Thyroid gland (tissue), 4 donors: ENCODE measurements around the gene RYR3. TPM values are rescaled to one million over a fixed set of nuclear protein-coding genes. Genes with fewer than 3 reads are reported as not detected.

Experiments used
- DNase-seq, 2 donors: peaks; one replicate each; pipeline ENCODE4 v3.0.0-alpha.2; 2019
- H3K27ac ChIP-seq, 3 donors: fragments of 200-600 bp; sonication (generic); 1 replicate in 2 of 3; 2 replicates in 1 of 3; pipeline ENCODE4 v1.5.1; 2016 to 2019; ENCODE audit warnings: mild to moderate bottlenecking in 1 of 3, moderate library complexity in 1 of 3
- H3K27me3 ChIP-seq: fragments of 200-600 bp; sonication (generic); one replicate; pipeline ENCODE4 v1.5.1; 2019
- H3K36me3 ChIP-seq, 2 donors: fragments of 200-600 bp; sonication (generic); one replicate each; pipeline ENCODE4 v1.5.1; 2016 to 2019
- H3K4me1 ChIP-seq, 2 donors: fragments of 200-600 bp; sonication (generic); one replicate each; pipeline ENCODE4 v1.5.1; 2017 to 2019
- H3K4me3 ChIP-seq, 3 donors: fragments of 200-600 bp; sonication (generic); replicated peaks in 1 of 3; 1 replicate in 2 of 3; 2 replicates in 1 of 3; pipeline ENCODE4 v1.5.1; 2016; ENCODE audit warnings: mild to moderate bottlenecking in 1 of 3
- H3K9me3 ChIP-seq: fragments of 200-600 bp; sonication (generic); one replicate; pipeline ENCODE4 v1.5.1; 2017
- POLR2A ChIP-seq, 2 donors: fragments of 450-650 bp; IDR thresholded peaks; one replicate each; pipeline ENCODE4 v1.6.1; 2017; ENCODE audit warnings: antibody characterized with exemption in 2 of 2, mild to moderate bottlenecking in 2 of 2, moderate library complexity in 1 of 2
- WGBS, 2 donors: methylation state at CpG; one replicate each; pipeline ENCODE4 v1.1.5; 2017; 5-methylcytosine and 5-hydroxymethylcytosine counted together
- intact Hi-C: fragments of 100-400 bp; cut with DNase I; formaldehyde crosslinking; loops from one replicate; pipeline ENCODE4 v1.15.1; 2023
- total RNA-seq, 4 donors: library from RNA; depleted of rRNA; stranded (reverse); fragments of >200 nt; gene quantifications; one replicate each; pipeline ENCODE4 v1.2.3, GENCODE V29; 2016
- TF ChIP-seq, protein P1 (sequence below), 6 experiments: fragments of 200-600 bp in 3 of 6; fragments of 450-650 bp in 3 of 6; sonication (generic) in 3 of 6; IDR thresholded peaks; one replicate each; pipeline ENCODE4 v1.5.1; 2016 to 2019; ENCODE audit warnings: antibody characterized with exemption in 6 of 6, mild to moderate bottlenecking in 2 of 6, inconsistent platforms in 1 of 6, moderate library complexity in 1 of 6

Gene RYR3
- total RNA-seq, 4 donors from 2014 or later = 0.27 to 4.2 (median 0.34) TPM

DNA sequence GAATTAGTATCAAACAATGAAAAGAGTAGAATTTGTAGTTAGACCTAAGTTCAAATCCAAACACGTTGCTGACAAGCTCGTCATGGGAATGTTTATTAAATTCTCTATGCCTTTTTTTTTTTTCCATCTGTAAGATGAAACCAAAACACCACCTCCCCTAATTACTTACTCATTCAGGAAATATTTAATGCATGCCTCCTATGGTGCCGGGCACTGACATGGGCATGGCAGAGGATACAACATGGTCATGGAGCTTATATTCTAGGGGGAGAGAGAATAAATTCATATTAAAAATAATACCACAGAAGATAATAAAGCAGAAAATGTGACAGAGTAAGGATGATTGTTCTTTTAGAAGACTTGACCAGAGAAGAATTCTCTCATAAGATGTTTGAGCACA lies 215.8 kb downstream of the RYR3 start:
- intact Hi-C loops = no loop called here
- no peaks in the 10 kb centered on the region for H3K36me3 ChIP-seq
- TF ChIP-seq, protein P1, sequence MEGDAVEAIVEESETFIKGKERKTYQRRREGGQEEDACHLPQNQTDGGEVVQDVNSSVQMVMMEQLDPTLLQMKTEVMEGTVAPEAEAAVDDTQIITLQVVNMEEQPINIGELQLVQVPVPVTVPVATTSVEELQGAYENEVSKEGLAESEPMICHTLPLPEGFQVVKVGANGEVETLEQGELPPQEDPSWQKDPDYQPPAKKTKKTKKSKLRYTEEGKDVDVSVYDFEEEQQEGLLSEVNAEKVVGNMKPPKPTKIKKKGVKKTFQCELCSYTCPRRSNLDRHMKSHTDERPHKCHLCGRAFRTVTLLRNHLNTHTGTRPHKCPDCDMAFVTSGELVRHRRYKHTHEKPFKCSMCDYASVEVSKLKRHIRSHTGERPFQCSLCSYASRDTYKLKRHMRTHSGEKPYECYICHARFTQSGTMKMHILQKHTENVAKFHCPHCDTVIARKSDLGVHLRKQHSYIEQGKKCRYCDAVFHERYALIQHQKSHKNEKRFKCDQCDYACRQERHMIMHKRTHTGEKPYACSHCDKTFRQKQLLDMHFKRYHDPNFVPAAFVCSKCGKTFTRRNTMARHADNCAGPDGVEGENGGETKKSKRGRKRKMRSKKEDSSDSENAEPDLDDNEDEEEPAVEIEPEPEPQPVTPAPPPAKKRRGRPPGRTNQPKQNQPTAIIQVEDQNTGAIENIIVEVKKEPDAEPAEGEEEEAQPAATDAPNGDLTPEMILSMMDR (IDR thresholded peaks at IDR 0.05) = no peak
- TF ChIP-seq POLR2A (IDR thresholded peaks at IDR 0.05) = no peak
- no peak overlapping the region for H3K4me3 ChIP-seq
- no peaks in the 10 kb centered on the region for H3K9me3 ChIP-seq
- no peaks in the 10 kb centered on the region for H3K27me3 ChIP-seq
- H3K4me1 ChIP-seq = no peaks in the 10 kb centered on the region
- H3K27ac ChIP-seq = no peak overlapping the region
- WGBS, 2 donors = 85 to 87% methylated on average over 3 of the region's 3 CpGs
- no peak for DNase-seq

DNA sequence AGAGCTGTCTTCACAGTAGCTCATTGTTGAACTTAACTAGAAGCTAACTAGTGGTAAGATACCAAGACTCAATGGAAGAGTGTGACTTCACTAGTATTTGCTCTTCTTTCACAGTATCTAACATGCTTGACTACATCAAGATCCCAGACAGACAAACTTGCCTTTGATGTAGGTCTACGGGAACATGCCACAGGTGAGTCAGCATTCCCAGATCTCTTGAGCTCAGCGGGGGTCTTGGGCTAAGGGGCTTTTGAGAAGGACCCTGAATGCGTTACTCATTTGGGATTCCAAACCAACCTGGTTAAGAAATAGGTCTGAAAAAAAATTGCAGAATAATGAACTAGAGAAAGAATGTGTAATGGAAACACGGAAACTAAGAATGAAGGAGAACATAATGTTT lies 222.4 kb downstream of the RYR3 start:
- Histone ChIP-seq H3K27me3 (no peaks in the 10 kb centered on the region), H3K36me3 (no peaks in the 10 kb centered on the region), H3K27ac (no peak overlapping the region), H3K4me3 (no peak overlapping the region), H3K9me3 (no peaks in the 10 kb centered on the region), H3K4me1 (no peaks in the 10 kb centered on the region)
- WGBS, 2 donors = 84 to 91% methylated on average over 4 of the region's 4 CpGs
- no peak for DNase-seq
- intact Hi-C loops = no loop called here
- no peak for TF ChIP-seq POLR2A (IDR thresholded peaks at IDR 0.05)
- TF ChIP-seq, protein P1 (IDR thresholded peaks at IDR 0.05) = no peak

DNA sequence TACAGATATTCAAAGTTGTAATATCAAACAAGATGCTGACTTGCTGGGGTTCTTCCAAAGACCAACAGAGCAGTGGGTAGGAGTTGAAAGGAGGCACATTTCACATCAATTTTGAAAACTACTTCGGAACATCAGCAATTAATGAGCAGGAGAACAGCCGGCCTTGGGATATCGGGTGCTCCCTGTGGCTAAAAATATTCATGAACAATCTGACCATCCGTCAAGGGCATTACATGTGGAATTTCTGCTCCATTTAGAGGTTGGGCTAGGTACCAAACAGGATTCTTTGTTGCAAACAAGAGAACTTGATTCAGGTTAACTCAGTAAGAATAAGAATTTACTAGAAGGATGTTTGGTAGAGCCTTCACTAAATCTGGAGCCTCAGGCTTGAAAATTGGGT lies 223.9 kb downstream of the RYR3 start:
- no peaks in the 10 kb centered on the region for H3K27me3 ChIP-seq
- WGBS, 2 donors = 77 to 85% methylated on average over 4 of the region's 4 CpGs
- intact Hi-C loops = no loop called here
- no peaks in the 10 kb centered on the region for H3K4me1 ChIP-seq
- DNase-seq = no peak
- no peaks in the 10 kb centered on the region for H3K9me3 ChIP-seq
- no peaks in the 10 kb centered on the region for H3K36me3 ChIP-seq
- H3K4me3 ChIP-seq = no peak overlapping the region
- no peak overlapping the region for H3K27ac ChIP-seq
- no peak for TF ChIP-seq POLR2A (IDR thresholded peaks at IDR 0.05)
- TF ChIP-seq, protein P1 (IDR thresholded peaks at IDR 0.05) = no peak

DNA sequence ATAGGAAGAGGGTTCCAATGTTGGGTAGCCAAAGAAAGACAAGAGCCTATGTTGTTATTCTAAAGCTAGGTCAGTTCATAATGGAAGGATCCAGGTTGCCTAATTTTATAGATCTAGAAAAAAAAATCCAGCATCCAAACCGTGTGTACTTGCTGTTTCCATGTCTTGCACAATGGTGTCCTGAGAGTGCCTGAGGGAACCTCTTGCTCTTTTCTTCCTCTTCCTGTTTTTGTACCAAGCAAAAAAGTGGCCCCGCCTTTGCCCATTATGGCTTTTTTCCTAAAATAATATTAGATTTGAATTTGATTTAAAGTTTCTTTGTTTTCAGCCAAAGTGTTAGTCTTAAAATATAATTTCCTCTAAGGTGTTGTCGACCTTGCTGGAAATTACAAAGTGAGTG lies 224.4 kb downstream of the RYR3 start:
- TF ChIP-seq POLR2A (IDR thresholded peaks at IDR 0.05) = no peak
- TF ChIP-seq, protein P1 (IDR thresholded peaks at IDR 0.05) = no peak
- 65 to 72% methylated on average over 3 of the region's 3 CpGs for WGBS, 2 donors
- DNase-seq = no peak
- Histone ChIP-seq H3K4me3 (no peak overlapping the region), H3K4me1 (no peaks in the 10 kb centered on the region), H3K27me3 (no peaks in the 10 kb centered on the region), H3K27ac (no peak overlapping the region), H3K9me3 (no peaks in the 10 kb centered on the region), H3K36me3 (no peaks in the 10 kb centered on the region)
- intact Hi-C loops = no loop called here

DNA sequence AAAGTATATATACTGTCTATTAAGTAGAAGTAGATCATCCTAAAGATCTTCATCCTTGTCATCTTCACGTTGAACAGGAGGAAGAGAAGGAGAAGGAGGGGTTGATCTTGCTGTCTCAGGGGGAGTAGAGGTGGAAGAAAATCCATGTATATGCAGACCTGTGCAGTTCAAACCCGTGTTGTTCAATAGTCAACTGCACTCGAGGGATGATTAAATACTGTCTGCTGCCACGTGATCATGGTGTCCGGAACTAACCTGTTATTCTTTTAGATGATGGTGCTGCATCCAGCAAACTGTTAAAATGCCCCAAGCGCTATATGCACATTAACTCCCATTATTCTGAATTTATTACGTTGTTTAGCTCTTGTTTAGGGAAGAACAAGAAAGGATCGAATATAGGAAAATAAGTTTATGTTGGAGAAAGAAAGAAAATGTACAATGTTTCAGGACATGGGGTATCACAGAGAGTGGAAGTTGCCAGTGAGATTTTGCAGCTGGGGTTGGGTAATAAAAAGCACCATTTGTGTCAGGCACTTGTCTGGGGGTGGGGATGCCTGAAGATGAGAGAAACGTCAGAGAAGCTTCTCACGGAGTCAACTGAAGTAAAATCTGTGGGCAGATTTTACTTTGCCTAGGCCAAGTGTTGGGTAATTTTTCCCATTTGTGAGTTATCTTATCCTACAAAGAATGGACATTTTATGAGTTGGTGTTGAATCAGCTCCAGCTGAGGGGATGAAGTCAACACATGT lies 229.2 kb downstream of the RYR3 start:
- no peaks in the 10 kb centered on the region for H3K9me3 ChIP-seq
- H3K4me1 ChIP-seq = no peaks in the 10 kb centered on the region
- H3K27ac ChIP-seq = no peak overlapping the region
- intact Hi-C loops = no loop called here
- TF ChIP-seq POLR2A (IDR thresholded peaks at IDR 0.05) = no peak
- TF ChIP-seq, protein P1 (IDR thresholded peaks at IDR 0.05) = no peak
- H3K36me3 ChIP-seq = no peaks in the 10 kb centered on the region
- WGBS, 2 donors = 80 to 83% methylated on average over 10 of the region's 10 CpGs
- no peak for DNase-seq
- no peak overlapping the region for H3K4me3 ChIP-seq
- no peaks in the 10 kb centered on the region for H3K27me3 ChIP-seq
